CD14-positive monocyte (primary cell): ENCODE data around the gene TSHZ2. TPM values are rescaled to one million over a fixed set of nuclear protein-coding genes. Genes with fewer than 3 reads are reported as not detected.

Source experiments
- DNase-seq, 3 donors: peaks; one replicate each; pipeline ENCODE4 v3.0.0-alpha.2; 2011 to 2022
- H2AFZ ChIP-seq: 2 replicates; pipeline ENCODE4 v1.6.0; 2012; ENCODE audit warnings: mild to moderate bottlenecking, low read depth, low read length, inconsistent platforms; ENCODE audit not compliant: insufficient read depth, poor library complexity, severe bottlenecking
- H3K27ac ChIP-seq, 2 donors: 1 replicate in 1 of 2; 2 replicates in 1 of 2; pipeline ENCODE4 v1.5.1; 2012 to 2013; ENCODE audit warnings: low read length in 2 of 2, control low read depth in 1 of 2, inconsistent platforms in 1 of 2, low read depth in 1 of 2, mild to moderate bottlenecking in 1 of 2
- H3K27me3 ChIP-seq, 2 donors: one replicate each; pipeline versions ENCODE4 v1.6.0 to v1.6.1; 2011 to 2013; ENCODE audit warnings: low read length in 2 of 2; ENCODE audit not compliant: control insufficient read depth in 2 of 2, insufficient read depth in 2 of 2
- H3K36me3 ChIP-seq, 2 donors: replicated peaks in 1 of 2; 1 replicate in 1 of 2; 2 replicates in 1 of 2; pipeline versions ENCODE4 v1.5.1 to v1.6.1; 2012 to 2013; ENCODE audit warnings: low read length in 2 of 2, control low read depth in 1 of 2, inconsistent platforms in 1 of 2, mild to moderate bottlenecking in 1 of 2; ENCODE audit not compliant: insufficient read depth in 2 of 2, control insufficient read depth in 1 of 2
- H3K4me1 ChIP-seq, 2 donors: 1 replicate in 1 of 2; 2 replicates in 1 of 2; pipeline versions ENCODE4 v1.5.1 to v1.6.1; 2012 to 2013; ENCODE audit warnings: low read length in 2 of 2, control low read depth in 1 of 2, inconsistent platforms in 1 of 2, mild to moderate bottlenecking in 1 of 2, moderate library complexity in 1 of 2; ENCODE audit not compliant: insufficient read depth in 2 of 2, control insufficient read depth in 1 of 2
- H3K4me2 ChIP-seq: replicated peaks from 2 replicates; pipeline ENCODE3; 2012; ENCODE audit warnings: low read length, moderate library complexity, mild to moderate bottlenecking; ENCODE audit not compliant: poor library complexity, severe bottlenecking; ENCODE audit errors: extremely low read depth
- H3K4me3 ChIP-seq, 3 experiments: fragments of 200-600 bp in 1 of 3; sonication (generic) in 1 of 3; replicated peaks in 1 of 3; 1 replicate in 2 of 3; 2 replicates in 1 of 3; pipeline ENCODE4 v1.5.1; 2011 to 2013; ENCODE audit warnings: low read length in 3 of 3, mild to moderate bottlenecking in 3 of 3, control low read depth in 2 of 3, low read depth in 2 of 3, inconsistent platforms in 1 of 3, moderate library complexity in 1 of 3
- H3K79me2 ChIP-seq: 2 replicates; pipeline ENCODE4 v1.6.0; 2012; ENCODE audit warnings: mild to moderate bottlenecking, control low read depth, inconsistent platforms, low read length, moderate library complexity; ENCODE audit not compliant: insufficient read depth
- H3K9ac ChIP-seq: 2 replicates; pipeline ENCODE4 v1.6.0; 2017; ENCODE audit warnings: low read length, mild to moderate bottlenecking; ENCODE audit not compliant: insufficient read depth, poor library complexity, severe bottlenecking
- H3K9me3 ChIP-seq, 2 donors: replicated peaks in 1 of 2; 1 replicate in 1 of 2; 2 replicates in 1 of 2; pipeline versions ENCODE4 v1.5.1 to v1.6.1; 2012 to 2013; ENCODE audit warnings: low read length in 2 of 2, control low read depth in 1 of 2; ENCODE audit not compliant: control insufficient read depth in 1 of 2, insufficient read depth in 1 of 2
- H4K20me1 ChIP-seq: 2 replicates; pipeline ENCODE4 v1.6.0; 2012; ENCODE audit warnings: mild to moderate bottlenecking, low read length, control low read depth, moderate library complexity; ENCODE audit not compliant: insufficient read depth
- H3K27ac Mint-ChIP-seq, 7 donors: one replicate each; pipeline ENCODE4 v1.8.0; 2020; ENCODE audit warnings: mild to moderate bottlenecking in 7 of 7, mixed read lengths in 7 of 7, moderate library complexity in 6 of 7, inconsistent platforms in 2 of 7
- H3K27me3 Mint-ChIP-seq, 3 donors: one replicate each; pipeline ENCODE4 v1.8.0; 2021 to 2022; ENCODE audit warnings: low read depth in 3 of 3, mild to moderate bottlenecking in 3 of 3, mixed read lengths in 3 of 3, moderate library complexity in 3 of 3, inconsistent platforms in 1 of 3
- H3K36me3 Mint-ChIP-seq, 2 donors: one replicate each; pipeline ENCODE4 v1.8.0; 2020; ENCODE audit warnings: mixed read lengths in 2 of 2, inconsistent platforms in 1 of 2, mild to moderate bottlenecking in 1 of 2
- H3K4me1 Mint-ChIP-seq: one replicate; pipeline ENCODE4 v1.8.0; 2020; ENCODE audit warnings: mild to moderate bottlenecking, mixed read lengths
- H3K4me3 Mint-ChIP-seq, 2 donors: one replicate each; pipeline ENCODE4 v1.8.0; 2020; ENCODE audit warnings: mild to moderate bottlenecking in 2 of 2, mixed read lengths in 2 of 2, moderate library complexity in 1 of 2
- H3K9me3 Mint-ChIP-seq, 7 donors: one replicate each; pipeline ENCODE4 v1.8.0; 2020 to 2022; ENCODE audit warnings: mixed read lengths in 7 of 7, mild to moderate bottlenecking in 6 of 7, moderate library complexity in 6 of 7, inconsistent platforms in 2 of 7
- WGBS: methylation state at CpG from one replicate; pipeline ENCODE4 v1.1.5; 2013; ENCODE audit warnings: missing lambda C conversion rate; ENCODE audit not compliant: insufficient coverage; 5-methylcytosine and 5-hydroxymethylcytosine counted together
- intact Hi-C, 2 donors: fragments of 100-400 bp; cut with micrococcal nuclease; formaldehyde crosslinking; loops; one replicate each; pipeline versions ENCODE4 v1.15.0 to v1.15.1; 2023
- polyA plus RNA-seq, 3 donors: library from polyadenylated mRNA; depleted of rRNA in 1 of 3; unstranded in 2 of 3; stranded (reverse) in 1 of 3; fragments of 300-500 nt in 2 of 3; fragments of >200 nt in 1 of 3; fragmentation: Illumina TruSeq in 2 of 3; gene quantifications; 1 replicate in 2 of 3; 2 replicates in 1 of 3; pipeline ENCODE4 v1.2.3, GENCODE V29; 2012 to 2021
- TF ChIP-seq, protein P1 (sequence below): fragments of 200-600 bp; IDR thresholded peaks from one replicate; pipeline ENCODE4 v1.8.0; 2022; ENCODE audit warnings: antibody characterized with exemption, mild to moderate bottlenecking

The TSHZ2 gene
- polyA plus RNA-seq, 3 donors: not detected

GRCh38 chr20:53399083-53399482 lies 426.9 kb downstream of the TSHZ2 start:
- Mint-ChIP-seq H3K4me1 (no peaks in the 10 kb centered on the region), H3K9me3 (peaks cover 0 to 8% (median 4%) of the 10 kb centered on the region in 7 donors)
- no peaks in the 10 kb centered on the region for H3K79me2 ChIP-seq

GRCh38 chr20:53399592-53400335 lies 427.6 kb downstream of the TSHZ2 start:
- DNase-seq: no peak
- H3K27me3 Mint-ChIP-seq: peaks cover 3 to 7% (median 4%) of the 10 kb centered on the region in 3 donors
- Histone ChIP-seq H3K4me2 (no peak overlapping the region), H4K20me1 (no peaks in the 10 kb centered on the region), H3K9ac (no peak overlapping the region), H3K9me3 (no peaks in the 10 kb centered on the region), H3K79me2 (no peaks in the 10 kb centered on the region), H3K4me3 (no peak overlapping the region), H3K4me1 (no peaks in the 10 kb centered on the region), H2AFZ (no peak overlapping the region), H3K36me3 (no peaks in the 10 kb centered on the region), H3K27me3 (no peaks in the 10 kb centered on the region), H3K27ac (no peak overlapping the region)
- TF ChIP-seq, protein P1, sequence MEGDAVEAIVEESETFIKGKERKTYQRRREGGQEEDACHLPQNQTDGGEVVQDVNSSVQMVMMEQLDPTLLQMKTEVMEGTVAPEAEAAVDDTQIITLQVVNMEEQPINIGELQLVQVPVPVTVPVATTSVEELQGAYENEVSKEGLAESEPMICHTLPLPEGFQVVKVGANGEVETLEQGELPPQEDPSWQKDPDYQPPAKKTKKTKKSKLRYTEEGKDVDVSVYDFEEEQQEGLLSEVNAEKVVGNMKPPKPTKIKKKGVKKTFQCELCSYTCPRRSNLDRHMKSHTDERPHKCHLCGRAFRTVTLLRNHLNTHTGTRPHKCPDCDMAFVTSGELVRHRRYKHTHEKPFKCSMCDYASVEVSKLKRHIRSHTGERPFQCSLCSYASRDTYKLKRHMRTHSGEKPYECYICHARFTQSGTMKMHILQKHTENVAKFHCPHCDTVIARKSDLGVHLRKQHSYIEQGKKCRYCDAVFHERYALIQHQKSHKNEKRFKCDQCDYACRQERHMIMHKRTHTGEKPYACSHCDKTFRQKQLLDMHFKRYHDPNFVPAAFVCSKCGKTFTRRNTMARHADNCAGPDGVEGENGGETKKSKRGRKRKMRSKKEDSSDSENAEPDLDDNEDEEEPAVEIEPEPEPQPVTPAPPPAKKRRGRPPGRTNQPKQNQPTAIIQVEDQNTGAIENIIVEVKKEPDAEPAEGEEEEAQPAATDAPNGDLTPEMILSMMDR: no peak
- no peak overlapping the region for H3K4me3 Mint-ChIP-seq
- intact Hi-C loops: no loop called here
- H3K9me3 Mint-ChIP-seq: peaks cover 0 to 8% (median 4%) of the 10 kb centered on the region in 7 donors
- H3K4me1 Mint-ChIP-seq: no peaks in the 10 kb centered on the region
- no peaks in the 10 kb centered on the region for H3K36me3 Mint-ChIP-seq
- H3K27ac Mint-ChIP-seq: no peak overlapping the region
- 71% methylated on average over 9 of the region's 9 CpGs for WGBS

More at GRCh38 chr20:53399083-53399482, 426.9 kb downstream of the TSHZ2 start:
- Histone ChIP-seq H3K9ac (no peak overlapping the region), H3K4me3 (no peak overlapping the region), H3K36me3 (no peaks in the 10 kb centered on the region), H4K20me1 (no peaks in the 10 kb centered on the region), H3K4me2 (no peak overlapping the region), H3K27me3 (no peaks in the 10 kb centered on the region), H3K27ac (no peak overlapping the region), H3K4me1 (no peaks in the 10 kb centered on the region), H3K9me3 (no peaks in the 10 kb centered on the region), H2AFZ (no peak overlapping the region)
- TF ChIP-seq, protein P1: no peak
- H3K4me3 Mint-ChIP-seq: no peak overlapping the region
- intact Hi-C loops: no loop called here
- H3K27ac Mint-ChIP-seq: no peak overlapping the region
- H3K36me3 Mint-ChIP-seq: no peaks in the 10 kb centered on the region
- no peak for DNase-seq
- 99% methylated on average over 6 of the region's 7 CpGs for WGBS
- H3K27me3 Mint-ChIP-seq: peaks cover 5 to 8% (median 7%) of the 10 kb centered on the region in 3 donors
